Neural cell (in vitro differentiated cells): ENCODE data around the gene PMPCA. TPM values are rescaled to one million over a fixed set of nuclear protein-coding genes. Genes with fewer than 3 reads are reported as not detected.

Source experiments
- H2AFZ ChIP-seq: fragments of 200-600, 300-800 bp; sonication (generic), shearing (Covaris generic); 2 replicates; pipeline ENCODE4 v1.6.0; 2014; ENCODE audit warnings: low read depth, mild to moderate bottlenecking, antibody characterized with exemption, low read length, moderate library complexity
- H3F3A ChIP-seq: fragments of 200-600 bp; shearing (Covaris generic); 2 replicates; pipeline ENCODE4 v1.6.1; 2016; ENCODE audit warnings: mild to moderate bottlenecking, moderate library complexity, mixed read lengths, antibody characterized with exemption, low read length; ENCODE audit not compliant: insufficient read depth, poor library complexity, severe bottlenecking
- H3K27ac ChIP-seq: fragments of 200-600, 300-800 bp; sonication (generic), shearing (Covaris generic); 2 replicates; pipeline ENCODE4 v1.5.1; 2014; ENCODE audit warnings: mild to moderate bottlenecking, low read length, moderate library complexity
- H3K27me3 ChIP-seq: fragments of 300-800, 200-600 bp; sonication (generic), shearing (Covaris generic); 2 replicates; pipeline ENCODE4 v1.6.0; 2014; ENCODE audit warnings: mild to moderate bottlenecking, low read depth, low read length, moderate library complexity; ENCODE audit not compliant: insufficient read depth
- H3K36me3 ChIP-seq: fragments of 300-800, 200-600 bp; sonication (generic), shearing (Covaris generic); 2 replicates; pipeline ENCODE4 v1.5.1; 2014; ENCODE audit warnings: mild to moderate bottlenecking, antibody characterized with exemption, low read length, moderate library complexity; ENCODE audit not compliant: insufficient read depth
- H3K4me2 ChIP-seq: fragments of 300-800, 200-600 bp; sonication (generic), shearing (Covaris generic); 2 replicates; pipeline ENCODE4 v1.6.0; 2014; ENCODE audit warnings: mild to moderate bottlenecking, low read length
- H3K4me3 ChIP-seq: fragments of 300-800, 200-600 bp; sonication (generic), shearing (Covaris generic); 2 replicates; pipeline ENCODE4 v1.5.1; 2014; ENCODE audit warnings: mild to moderate bottlenecking, low read length, moderate library complexity
- H3K79me2 ChIP-seq: fragments of 200-600 bp; shearing (Covaris generic); replicated peaks from 2 replicates; pipeline ENCODE4 v1.6.0; 2014; ENCODE audit warnings: mild to moderate bottlenecking, low read length, moderate library complexity; ENCODE audit not compliant: insufficient read depth
- H3K9ac ChIP-seq: fragments of 300-800, 200-600 bp; sonication (generic), shearing (Covaris generic); 2 replicates; pipeline ENCODE4 v1.6.1; 2016; ENCODE audit warnings: mild to moderate bottlenecking, low read length, mixed read lengths
- H3K9me2 ChIP-seq: fragments of 200-600 bp; shearing (Covaris generic); 2 replicates; pipeline ENCODE4 v1.6.1; 2016; ENCODE audit warnings: mild to moderate bottlenecking, low read length, mixed read lengths; ENCODE audit not compliant: insufficient read depth
- H3K9me3 ChIP-seq: fragments of 200-600, 300-800 bp; sonication (generic), shearing (Covaris generic); 2 replicates; pipeline ENCODE4 v1.6.1; 2016; ENCODE audit warnings: mild to moderate bottlenecking, mixed run types, low read length, moderate library complexity, mixed read lengths
- H4K20me1 ChIP-seq: fragments of 200-600 bp; shearing (Covaris generic); 2 replicates; pipeline ENCODE4 v1.6.1; 2016; ENCODE audit warnings: mild to moderate bottlenecking, mixed run types; ENCODE audit not compliant: insufficient read depth
- CTCF ChIP-seq: fragments of 450-650 bp; IDR thresholded peaks from 2 replicates; pipeline ENCODE4 v1.5.1; 2014; ENCODE audit warnings: antibody characterized with exemption, mild to moderate bottlenecking, moderate library complexity; ENCODE audit not compliant: poor library complexity, severe bottlenecking
- EP300 ChIP-seq: fragments of 450-650 bp; conservative IDR thresholded peaks from 2 replicates; pipeline ENCODE4 v1.6.1; 2014; ENCODE audit warnings: antibody characterized with exemption, mild to moderate bottlenecking, moderate library complexity; ENCODE audit not compliant: poor library complexity, severe bottlenecking
- EZH2 ChIP-seq: fragments of 200-600, 300-800 bp; shearing (Covaris generic), sonication (generic); IDR thresholded peaks from 2 replicates; pipeline ENCODE4 v1.6.1; 2014; ENCODE audit warnings: antibody characterized with exemption, low read length, borderline replicate concordance, mild to moderate bottlenecking; ENCODE audit not compliant: insufficient read depth, poor library complexity, severe bottlenecking
- MXI1 ChIP-seq: fragments of 450-650 bp; conservative IDR thresholded peaks from 2 replicates; pipeline ENCODE4 v1.6.1; 2014; ENCODE audit warnings: antibody characterized with exemption, mild to moderate bottlenecking; ENCODE audit not compliant: poor library complexity, severe bottlenecking
- POLR2AphosphoS5 ChIP-seq: IDR thresholded peaks from 2 replicates; pipeline ENCODE4 v1.6.1; 2012
- RAD21 ChIP-seq: fragments of 450-650 bp; conservative IDR thresholded peaks from 2 replicates; pipeline ENCODE4 v1.6.1; 2014; ENCODE audit warnings: antibody characterized with exemption, mild to moderate bottlenecking, moderate library complexity
- REST ChIP-seq: IDR thresholded peaks from 2 replicates; pipeline ENCODE4 v1.6.1; 2012; ENCODE audit warnings: borderline replicate concordance
- SMC3 ChIP-seq: fragments of 450-650 bp; conservative IDR thresholded peaks from 2 replicates; pipeline ENCODE4 v1.6.1; 2014; ENCODE audit warnings: antibody characterized with exemption, mild to moderate bottlenecking, moderate library complexity; ENCODE audit not compliant: poor library complexity
- TAF1 ChIP-seq: IDR thresholded peaks from 2 replicates; pipeline ENCODE4 v1.6.1; 2012; ENCODE audit warnings: low read depth
- polyA plus RNA-seq: library from polyadenylated mRNA; depleted of rRNA; stranded (reverse); fragments of >200 nt; gene quantifications from 2 replicates; pipeline ENCODE4 v1.2.3, GENCODE V29; 2014

Gene PMPCA
- polyA plus RNA-seq, 1 donor from 2014 or later, result 61.3 TPM

GRCh38 chr9:136470792-136471469 is 60.5 kb downstream of the PMPCA start:
- no peaks in the 10 kb centered on the region for H3K9me3 ChIP-seq
- H3K27me3 ChIP-seq, result no peaks in the 10 kb centered on the region
- H3K27ac ChIP-seq, result no peak overlapping the region
- H4K20me1 ChIP-seq, result peaks cover 7% of the 10 kb centered on the region
- H3K4me3 ChIP-seq, result no peak overlapping the region
- H3K4me2 ChIP-seq, result no peak overlapping the region
- no peak overlapping the region for H2AFZ ChIP-seq
- H3F3A ChIP-seq, result no peaks in the 10 kb centered on the region
- TF ChIP-seq SMC3 (no peak), RAD21 (no peak)
- peaks cover 10% of the 10 kb centered on the region for H3K79me2 ChIP-seq
- peaks cover 4% of the 10 kb centered on the region for H3K36me3 ChIP-seq
- no peaks in the 10 kb centered on the region for H3K9me2 ChIP-seq
- no peak overlapping the region for H3K9ac ChIP-seq

- no peak overlapping the region for H3K27ac ChIP-seq
- peaks cover 7% of the 10 kb centered on the region for H4K20me1 ChIP-seq
- no peaks in the 10 kb centered on the region for H3K9me2 ChIP-seq
- H3K9me3 ChIP-seq, result no peaks in the 10 kb centered on the region
- H3K79me2 ChIP-seq, result peaks cover 10% of the 10 kb centered on the region
- no peak overlapping the region for H3K9ac ChIP-seq
- H3K4me3 ChIP-seq, result no peak overlapping the region
- no peaks in the 10 kb centered on the region for H3F3A ChIP-seq
- no peak for TF ChIP-seq EP300
- no peak for TF ChIP-seq CTCF
- no peak for TF ChIP-seq MXI1
- no peak for TF ChIP-seq EZH2
- no peak for TF ChIP-seq RAD21
- no peak for TF ChIP-seq POLR2AphosphoS5
- H2AFZ ChIP-seq, result no peak overlapping the region
- H3K4me2 ChIP-seq, result no peak overlapping the region
- no peaks in the 10 kb centered on the region for H3K27me3 ChIP-seq
- H3K36me3 ChIP-seq, result peaks cover 4% of the 10 kb centered on the region
Observed at GRCh38 chr9:136471802-136472487, 61.5 kb downstream of the PMPCA start.

GRCh38 chr9:136472640-136473353 is 62.3 kb downstream of the PMPCA start:
- no peak for TF ChIP-seq POLR2AphosphoS5
- TF ChIP-seq REST, result no peak
- TF ChIP-seq EP300, result no peak
- no peak for TF ChIP-seq CTCF
- no peak for TF ChIP-seq MXI1
- TF ChIP-seq TAF1, result no peak
- no peak for TF ChIP-seq RAD21
- TF ChIP-seq SMC3, result no peak
- no peak for TF ChIP-seq EZH2
- Histone ChIP-seq H4K20me1 (peaks cover 7% of the 10 kb centered on the region), H3K27me3 (no peaks in the 10 kb centered on the region), H3K4me2 (no peak overlapping the region), H3K9me3 (no peaks in the 10 kb centered on the region), H3K27ac (no peak overlapping the region), H3K9me2 (no peaks in the 10 kb centered on the region), H3K4me3 (no peak overlapping the region), H2AFZ (no peak overlapping the region), H3K36me3 (peaks cover 2% of the 10 kb centered on the region), H3K79me2 (peaks cover 15% of the 10 kb centered on the region), H3F3A (no peaks in the 10 kb centered on the region), H3K9ac (no peak overlapping the region)
